Natural killer cell (primary cell): ENCODE results near the gene WWC1. TPM values are rescaled to one million over a fixed set of nuclear protein-coding genes. Genes with fewer than 3 reads are reported as not detected.

Experiments used
- ATAC-seq, 3 donors: fragments of 150-1000 bp in 2 of 3; fragments of 200-7000 bp in 1 of 3; cut with Tn5 transposase; 1 replicate in 1 of 3; 2 replicates in 2 of 3; pipeline ENCODE4 v1.10.0; 2021; ENCODE audit warnings: mild to moderate bottlenecking in 2 of 3, moderate library complexity in 2 of 3
- DNase-seq, 2 donors: peaks; one replicate each; pipeline versions ENCODE4 v3.0.0 to v3.0.0-alpha.2; 2013 to 2021; ENCODE audit warnings: mixed read lengths in 1 of 2
- H3K27ac ChIP-seq: one replicate; pipeline ENCODE4 v1.5.1; 2013; ENCODE audit warnings: mild to moderate bottlenecking, low read length
- H3K27me3 ChIP-seq: one replicate; pipeline ENCODE4 v1.6.1; 2013; ENCODE audit warnings: low read length; ENCODE audit not compliant: control insufficient read depth, insufficient read depth
- H3K36me3 ChIP-seq: one replicate; pipeline ENCODE4 v1.6.1; 2013; ENCODE audit warnings: low read length; ENCODE audit not compliant: control insufficient read depth, insufficient read depth
- H3K4me1 ChIP-seq: one replicate; pipeline ENCODE4 v1.6.1; 2013; ENCODE audit warnings: low read length; ENCODE audit not compliant: control insufficient read depth, insufficient read depth
- H3K4me3 ChIP-seq: one replicate; pipeline ENCODE4 v1.5.1; 2013; ENCODE audit warnings: low read length
- H3K9me3 ChIP-seq: one replicate; pipeline ENCODE4 v1.6.1; 2013; ENCODE audit warnings: low read length; ENCODE audit not compliant: control insufficient read depth, insufficient read depth
- H3K27ac Mint-ChIP-seq, 2 donors: one replicate each; pipeline ENCODE4 v1.8.0; 2022; ENCODE audit warnings: mild to moderate bottlenecking in 2 of 2, mixed read lengths in 2 of 2, moderate library complexity in 1 of 2
- H3K27me3 Mint-ChIP-seq, 2 donors: one replicate each; pipeline ENCODE4 v1.8.0; 2022; ENCODE audit warnings: low read depth in 2 of 2, mixed read lengths in 2 of 2
- H3K36me3 Mint-ChIP-seq: one replicate; pipeline ENCODE4 v1.8.0; 2022; ENCODE audit warnings: mixed read lengths
- H3K4me1 Mint-ChIP-seq, 2 donors: one replicate each; pipeline ENCODE4 v1.8.0; 2022; ENCODE audit warnings: mixed read lengths in 2 of 2
- H3K4me3 Mint-ChIP-seq: one replicate; pipeline ENCODE4 v1.8.0; 2022; ENCODE audit warnings: mild to moderate bottlenecking, moderate library complexity, mixed read lengths
- H3K9me3 Mint-ChIP-seq, 2 donors: one replicate each; pipeline ENCODE4 v1.8.0; 2022; ENCODE audit warnings: mixed read lengths in 2 of 2
- CTCF ChIP-seq: fragments of 200-600 bp; IDR thresholded peaks from one replicate; pipeline ENCODE4 v1.8.0; 2022; ENCODE audit warnings: antibody characterized with exemption
- WGBS: methylation state at CpG from one replicate; pipeline ENCODE4 v1.1.7; 2013; ENCODE audit warnings: missing lambda C conversion rate; ENCODE audit not compliant: insufficient coverage; 5-methylcytosine and 5-hydroxymethylcytosine counted together
- intact Hi-C: fragments of 100-400 bp; cut with micrococcal nuclease; formaldehyde crosslinking; loops from one replicate; pipeline ENCODE4 v1.14.2; 2022
- total RNA-seq, 4 donors: library from RNA; stranded (reverse); fragments of 120-200 nt in 1 of 4; gene quantifications; one replicate each; pipeline versions ENCODE4 v1.2.3 to v1.2.4, GENCODE V29; 2013 to 2022

Gene WWC1
- total RNA-seq, 3 donors from 2014 or later (not counting 1 experiment from before 2014, with no cell fraction given), result 0.42 to 0.66 (median 0.53) TPM

DNA sequence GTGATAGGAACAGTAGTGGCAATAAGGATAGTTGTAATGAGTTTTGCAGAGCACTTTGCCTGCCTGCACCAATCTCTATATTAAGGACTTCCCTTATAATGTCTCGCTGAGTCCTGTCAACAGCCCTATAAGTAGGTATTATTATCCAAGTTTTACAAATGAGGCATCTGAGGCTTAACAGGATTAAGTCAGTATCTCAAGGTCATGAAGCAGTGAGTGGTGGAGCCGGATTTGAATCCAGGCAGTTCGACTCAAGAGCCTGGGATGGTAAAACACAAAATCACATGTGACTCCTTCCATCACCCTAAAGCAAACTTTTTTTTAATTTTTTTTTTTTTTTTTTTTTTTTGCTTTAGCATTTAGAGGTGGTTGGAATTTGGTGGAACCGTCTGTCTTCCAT is 135.8 kb downstream of the WWC1 start:
- Mint-ChIP-seq H3K27ac (no peak overlapping the region), H3K4me3 (no peak overlapping the region), H3K27me3 (no peaks in the 10 kb centered on the region), H3K4me1 (no peaks in the 10 kb centered on the region), H3K9me3 (no peaks in the 10 kb centered on the region), H3K36me3 (no peaks in the 10 kb centered on the region)
- H3K27ac ChIP-seq, result no peak overlapping the region
- DNase-seq (no peak), ATAC-seq (no peak)
- H3K4me1 ChIP-seq, result no peaks in the 10 kb centered on the region
- TF ChIP-seq CTCF, result no peak
- no peaks in the 10 kb centered on the region for H3K36me3 ChIP-seq
- 89% methylated on average over 3 of the region's 4 CpGs for WGBS
- intact Hi-C loops, result no loop called here
- no peaks in the 10 kb centered on the region for H3K27me3 ChIP-seq
- no peak overlapping the region for H3K4me3 ChIP-seq
- no peaks in the 10 kb centered on the region for H3K9me3 ChIP-seq

DNA sequence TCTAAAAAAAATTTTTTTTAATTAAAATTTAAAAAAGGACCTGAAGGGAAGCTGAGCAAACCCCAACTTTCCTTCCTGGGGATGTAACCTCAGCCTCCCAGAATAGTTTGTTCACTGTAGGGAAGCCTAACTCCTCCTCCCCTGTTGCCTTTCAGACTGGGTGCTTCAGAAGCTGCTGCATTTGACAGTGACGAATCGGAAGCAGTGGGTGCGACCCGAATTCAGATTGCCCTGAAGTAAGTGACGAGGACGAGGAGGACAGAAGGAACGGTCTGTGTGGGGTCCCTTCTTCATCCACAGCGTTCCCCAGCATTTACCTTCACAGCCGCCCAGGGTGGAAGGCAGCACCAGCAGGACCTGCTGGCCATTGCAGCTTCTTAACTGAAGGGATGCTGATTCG is 137.1 kb downstream of the WWC1 start:
- Histone ChIP-seq H3K27ac (no peak overlapping the region), H3K36me3 (no peaks in the 10 kb centered on the region), H3K27me3 (no peaks in the 10 kb centered on the region), H3K4me1 (no peaks in the 10 kb centered on the region), H3K9me3 (no peaks in the 10 kb centered on the region), H3K4me3 (no peak overlapping the region)
- peaks cover 0 to 7% of the 10 kb centered on the region in 2 donors for H3K27me3 Mint-ChIP-seq
- ATAC-seq (no peak), DNase-seq (no peak)
- 89% methylated on average over 10 of the region's 10 CpGs for WGBS
- no peak overlapping the region for H3K27ac Mint-ChIP-seq
- no peaks in the 10 kb centered on the region for H3K4me1 Mint-ChIP-seq
- no peaks in the 10 kb centered on the region for H3K36me3 Mint-ChIP-seq
- intact Hi-C loops, result no loop called here
- H3K4me3 Mint-ChIP-seq, result no peak overlapping the region
- TF ChIP-seq CTCF, result no peak
- no peaks in the 10 kb centered on the region for H3K9me3 Mint-ChIP-seq

DNA sequence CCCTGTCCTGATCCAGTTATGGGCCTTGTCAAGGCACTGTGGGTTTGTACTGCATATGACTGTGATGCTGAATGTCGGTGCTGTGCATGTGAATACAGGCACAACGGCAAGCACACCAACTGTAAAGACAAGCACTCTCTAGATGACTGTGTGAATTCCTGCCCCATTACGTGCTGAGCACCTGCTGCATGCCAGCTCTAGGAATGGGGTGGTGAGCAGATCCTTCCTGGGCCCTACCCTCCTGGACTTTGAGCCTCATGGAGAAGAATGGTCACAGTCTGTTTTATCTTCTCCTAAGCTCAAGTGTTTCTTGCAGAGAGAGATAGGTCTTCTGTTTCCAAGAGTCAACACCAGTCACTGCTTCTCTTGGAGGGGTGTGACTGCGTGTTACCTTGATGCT is 138.9 kb downstream of the WWC1 start:
- Mint-ChIP-seq H3K9me3 (no peaks in the 10 kb centered on the region), H3K36me3 (no peaks in the 10 kb centered on the region), H3K4me3 (no peak overlapping the region), H3K27me3 (peaks cover 0 to 7% of the 10 kb centered on the region in 2 donors), H3K4me1 (no peaks in the 10 kb centered on the region), H3K27ac (no peak overlapping the region)
- ATAC-seq (no peak), DNase-seq (no peak)
- intact Hi-C loops, result no loop called here
- Histone ChIP-seq H3K4me1 (no peaks in the 10 kb centered on the region), H3K27me3 (no peaks in the 10 kb centered on the region), H3K36me3 (no peaks in the 10 kb centered on the region), H3K27ac (no peak overlapping the region), H3K4me3 (no peak overlapping the region), H3K9me3 (no peaks in the 10 kb centered on the region)
- TF ChIP-seq CTCF, result no peak
- WGBS, result 88% methylated on average over 4 of the region's 4 CpGs

DNA sequence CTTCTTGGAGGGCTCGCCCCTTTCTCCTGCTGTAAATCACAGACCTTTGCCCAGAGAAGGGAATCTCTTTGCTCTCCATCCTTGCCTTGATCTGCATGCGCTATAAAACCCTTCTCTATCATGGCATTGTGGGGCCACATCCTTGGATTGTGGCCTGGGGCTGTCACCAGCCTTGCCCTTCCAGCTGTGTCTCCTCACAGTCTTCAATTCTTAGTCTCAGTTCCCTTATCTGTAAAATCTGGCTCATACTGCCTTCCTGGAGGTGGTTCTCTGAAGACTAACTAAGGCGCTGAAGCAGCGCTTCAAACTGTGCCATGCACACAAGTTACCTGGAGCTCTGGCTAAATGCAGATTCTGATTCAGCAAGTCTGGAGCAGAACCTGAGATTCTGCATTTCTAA is 141.5 kb downstream of the WWC1 start:
- intact Hi-C loops, result no loop called here
- no peak overlapping the region for H3K4me3 ChIP-seq
- no peaks in the 10 kb centered on the region for H3K9me3 ChIP-seq
- H3K36me3 ChIP-seq, result no peaks in the 10 kb centered on the region
- Mint-ChIP-seq H3K4me3 (no peak overlapping the region), H3K9me3 (no peaks in the 10 kb centered on the region), H3K36me3 (no peaks in the 10 kb centered on the region), H3K4me1 (no peaks in the 10 kb centered on the region), H3K27me3 (peaks cover 3 to 16% of the 10 kb centered on the region in 2 donors), H3K27ac (no peak overlapping the region)
- no peaks in the 10 kb centered on the region for H3K4me1 ChIP-seq
- 88% methylated on average over 4 of the region's 4 CpGs for WGBS
- DNase-seq (no peak), ATAC-seq (no peak)
- no peak overlapping the region for H3K27ac ChIP-seq
- TF ChIP-seq CTCF, result no peak
- H3K27me3 ChIP-seq, result no peaks in the 10 kb centered on the region
